PC-3 (cell line): Measurements from ENCODE around the gene ZNF385B. TPM values are rescaled to one million over a fixed set of nuclear protein-coding genes. Genes with fewer than 3 reads are reported as not detected.

ENCODE experiments used
- ATAC-seq: fragments of 200-7000 bp; cut with Tn5 transposase; 2 replicates; pipeline ENCODE4 v1.9.1; 2020; ENCODE audit warnings: mild to moderate bottlenecking, moderate library complexity
- BruUV-seq: library from RNA; stranded (reverse); fragments of 400-500 nt; replicated peaks from 2 replicates; lab custom pipeline; 2021; lab: Mats Ljungman, UMichigan
- CTCF ChIA-PET: fragments of 300-600 bp; sonication (Branson Sonifier 250); formaldehyde crosslinking; loops from one replicate; lab custom pipeline; 2022; ENCODE audit warnings: antibody characterized with exemption; lab: Charles Lee
- POLR2A ChIA-PET: fragments of 300-600 bp; sonication (Branson Sonifier 250); formaldehyde crosslinking; loops from one replicate; lab custom pipeline; 2022; ENCODE audit warnings: antibody characterized with exemption; ENCODE audit not compliant: unreplicated experiment; lab: Charles Lee
- DNase-seq: peaks from one replicate; pipeline ENCODE4 v3.0.0-alpha.2; 2015
- H2AFZ ChIP-seq: fragments of 300-600 bp; sonication (generic); 2 replicates; pipeline ENCODE4 v1.6.0; 2016; ENCODE audit warnings: antibody characterized with exemption, low read length
- H3F3A ChIP-seq: fragments of 300-600 bp; sonication (generic); one replicate; pipeline ENCODE4 v1.6.0; 2017; ENCODE audit warnings: antibody characterized with exemption, low read length, control low read depth, mild to moderate bottlenecking; ENCODE audit not compliant: unreplicated experiment
- H3K27ac ChIP-seq: fragments of 300-600 bp; sonication (generic); 2 replicates; pipeline ENCODE4 v1.5.1; 2016; ENCODE audit warnings: mild to moderate bottlenecking, low read length
- H3K27me3 ChIP-seq: fragments of 300-600 bp; sonication (generic); 2 replicates; pipeline ENCODE4 v1.6.1; 2016; ENCODE audit warnings: low read length, mixed read lengths
- H3K36me3 ChIP-seq: fragments of 300-600 bp; sonication (generic); 2 replicates; pipeline ENCODE4 v1.6.1; 2016; ENCODE audit warnings: low read depth, mixed run types, low read length, mixed read lengths
- H3K4me1 ChIP-seq: fragments of 300-600 bp; sonication (generic); 2 replicates; pipeline ENCODE4 v1.5.1; 2016; ENCODE audit warnings: low read length; ENCODE audit not compliant: insufficient read depth
- H3K4me2 ChIP-seq: fragments of 300-600 bp; sonication (generic); 2 replicates; pipeline ENCODE4 v1.6.0; 2016; ENCODE audit warnings: low read length
- H3K4me3 ChIP-seq: fragments of 300-600 bp; sonication (generic); 2 replicates; pipeline ENCODE4 v1.5.1; 2016; ENCODE audit warnings: mild to moderate bottlenecking, low read length, mixed read lengths
- H3K79me2 ChIP-seq: fragments of 300-600 bp; sonication (generic); 2 replicates; pipeline ENCODE4 v1.6.1; 2017; ENCODE audit warnings: low read length, mixed read lengths
- H3K9ac ChIP-seq: fragments of 300-600 bp; sonication (generic); 2 replicates; pipeline ENCODE4 v1.6.0; 2016; ENCODE audit warnings: mild to moderate bottlenecking, low read length
- H3K9me2 ChIP-seq: fragments of 300-600 bp; sonication (generic); replicated peaks from 2 replicates; pipeline ENCODE4 v1.6.1; 2016; ENCODE audit warnings: mixed run types, low read length, mixed read lengths
- H3K9me3 ChIP-seq: fragments of 300-600 bp; sonication (generic); 2 replicates; pipeline ENCODE4 v1.6.1; 2016; ENCODE audit warnings: low read length, mixed read lengths
- H4K20me1 ChIP-seq: fragments of 300-600 bp; sonication (generic); 2 replicates; pipeline ENCODE4 v1.6.1; 2016; ENCODE audit warnings: low read length, mixed read lengths
- CTCF ChIP-seq: fragments of 300-600 bp; sonication (generic); conservative IDR thresholded peaks from 2 replicates; pipeline ENCODE4 v1.5.1; 2017; ENCODE audit warnings: antibody characterized with exemption, low read depth, mild to moderate bottlenecking, low read length
- EZH2 ChIP-seq: fragments of 300-600 bp; sonication (generic); IDR thresholded peaks from one replicate; pipeline ENCODE4 v1.6.1; 2017; ENCODE audit warnings: antibody characterized with exemption, mild to moderate bottlenecking, low read length; ENCODE audit not compliant: unreplicated experiment
- EZH2phosphoT487 ChIP-seq: fragments of 300-600 bp; sonication (generic); IDR thresholded peaks from 2 replicates; pipeline ENCODE4 v1.6.1; 2018; ENCODE audit warnings: mild to moderate bottlenecking, antibody characterized with exemption, low read length, borderline replicate concordance
- intact Hi-C: fragments of 100-400 bp; cut with micrococcal nuclease; formaldehyde crosslinking; loops from 2 replicates; pipeline ENCODE4 v1.9.0; 2023
- total RNA-seq: library from RNA; depleted of rRNA; stranded (reverse); fragments of >200 nt; gene quantifications from 2 replicates; pipeline ENCODE4 v1.2.3, GENCODE V29; 2014

ZNF385B gene
- total RNA-seq, 1 experiment from 2014 or later, result 2.4 TPM

GRCh38 chr2:179442206-179442605, 419.2 kb downstream of the ZNF385B start:
- Histone ChIP-seq H3K79me2 (no peaks in the 10 kb centered on the region), H3K4me2 (no peak overlapping the region), H3K27ac (no peak overlapping the region), H3F3A (no peaks in the 10 kb centered on the region), H3K9me3 (no peaks in the 10 kb centered on the region), H2AFZ (no peak overlapping the region), H3K9ac (no peak overlapping the region), H3K36me3 (no peaks in the 10 kb centered on the region), H3K9me2 (no peaks in the 10 kb centered on the region), H3K27me3 (no peaks in the 10 kb centered on the region), H3K4me3 (no peak overlapping the region), H3K4me1 (peaks cover 18% of the 10 kb centered on the region), H4K20me1 (no peaks in the 10 kb centered on the region)
- ChIA-PET POLR2A (no interaction called here), CTCF (no interaction called here)
- no peak for DNase-seq
- intact Hi-C loops, result loop anchor here (5.0 kb wide), 1 partner anchor 310 kb away; no protein-coding TSS in a partner anchor
- no peak for ATAC-seq
- BruUV-seq, result no TSS peak
- TF ChIP-seq CTCF (no peak), EZH2phosphoT487 (no peak), EZH2 (no peak)

- ATAC-seq, result no peak
- ChIA-PET CTCF (no interaction called here), POLR2A (no interaction called here)
- Histone ChIP-seq H3K36me3 (no peaks in the 10 kb centered on the region), H3K4me2 (no peak overlapping the region), H3K9ac (no peak overlapping the region), H4K20me1 (no peaks in the 10 kb centered on the region), H3K27ac (no peak overlapping the region), H3K27me3 (no peaks in the 10 kb centered on the region), H3K9me3 (no peaks in the 10 kb centered on the region), H3K4me1 (peaks cover 12% of the 10 kb centered on the region), H2AFZ (no peak overlapping the region), H3K9me2 (no peaks in the 10 kb centered on the region), H3F3A (no peaks in the 10 kb centered on the region), H3K4me3 (no peak overlapping the region), H3K79me2 (no peaks in the 10 kb centered on the region)
- TF ChIP-seq EZH2phosphoT487 (no peak), CTCF (no peak), EZH2 (no peak)
- intact Hi-C loops, result loop anchor here (5.0 kb wide), 1 partner anchor 311 kb away; no protein-coding TSS in a partner anchor
- BruUV-seq, result no TSS peak
- no peak for DNase-seq
These were observed 419.9 kb downstream of the ZNF385B start for GRCh38 chr2:179441551-179441950.

GRCh38 chr2:179440642-179441251, 420.7 kb downstream of the ZNF385B start:
- POLR2A ChIA-PET, result no interaction called here
- Histone ChIP-seq H3K9me3 (no peaks in the 10 kb centered on the region), H3K27me3 (no peaks in the 10 kb centered on the region), H3K9ac (no peak overlapping the region), H3F3A (no peaks in the 10 kb centered on the region), H3K36me3 (no peaks in the 10 kb centered on the region), H2AFZ (no peak overlapping the region), H4K20me1 (no peaks in the 10 kb centered on the region), H3K27ac (no peak overlapping the region), H3K9me2 (no peaks in the 10 kb centered on the region), H3K4me1 (peaks cover 4% of the 10 kb centered on the region), H3K4me3 (no peak overlapping the region), H3K79me2 (no peaks in the 10 kb centered on the region), H3K4me2 (no peak overlapping the region)
- no TSS peak for BruUV-seq
- ATAC-seq (peak; percentile 27; the same call in 1 of the 2 replicates), DNase-seq (peak; percentile 76)
- intact Hi-C loops, result loop anchor here (5.0 kb wide), 1 partner anchor 312 kb away; no protein-coding TSS in a partner anchor
- no peak for TF ChIP-seq EZH2
- peak; percentile 84 for TF ChIP-seq CTCF
- CTCF ChIA-PET, result no interaction called here
